Measurements from ENCODE around the gene EHMT1. TPM values are rescaled to one million over a fixed set of nuclear protein-coding genes. Genes with fewer than 3 reads are reported as not detected.

EHMT1 gene
- total RNA-seq, 6 experiments from 2014 or later = 26.8 to 51.9 (median 36.7) TPM

DNA sequence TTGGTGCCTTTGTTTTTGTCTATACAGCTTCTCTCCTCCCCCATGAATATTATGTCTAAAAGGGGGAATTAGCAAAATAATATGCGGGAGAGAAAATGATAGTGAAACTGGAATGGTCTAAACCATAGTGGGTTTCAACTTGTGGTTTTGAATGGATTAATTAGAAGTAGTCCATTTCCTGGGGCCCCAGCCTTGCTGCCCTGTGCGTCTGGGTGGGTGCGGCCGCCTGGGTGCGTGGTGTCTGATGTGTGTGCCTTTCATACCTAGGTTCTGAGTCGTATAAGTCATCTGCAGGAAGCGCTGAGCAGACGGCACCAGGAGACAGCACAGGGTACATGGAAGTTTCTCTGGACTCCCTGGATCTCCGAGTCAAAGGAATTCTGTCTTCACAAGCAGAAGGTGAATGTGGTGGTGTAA, 138.8 kb downstream of the EHMT1 start:
- TF ChIP-seq, protein P1, sequence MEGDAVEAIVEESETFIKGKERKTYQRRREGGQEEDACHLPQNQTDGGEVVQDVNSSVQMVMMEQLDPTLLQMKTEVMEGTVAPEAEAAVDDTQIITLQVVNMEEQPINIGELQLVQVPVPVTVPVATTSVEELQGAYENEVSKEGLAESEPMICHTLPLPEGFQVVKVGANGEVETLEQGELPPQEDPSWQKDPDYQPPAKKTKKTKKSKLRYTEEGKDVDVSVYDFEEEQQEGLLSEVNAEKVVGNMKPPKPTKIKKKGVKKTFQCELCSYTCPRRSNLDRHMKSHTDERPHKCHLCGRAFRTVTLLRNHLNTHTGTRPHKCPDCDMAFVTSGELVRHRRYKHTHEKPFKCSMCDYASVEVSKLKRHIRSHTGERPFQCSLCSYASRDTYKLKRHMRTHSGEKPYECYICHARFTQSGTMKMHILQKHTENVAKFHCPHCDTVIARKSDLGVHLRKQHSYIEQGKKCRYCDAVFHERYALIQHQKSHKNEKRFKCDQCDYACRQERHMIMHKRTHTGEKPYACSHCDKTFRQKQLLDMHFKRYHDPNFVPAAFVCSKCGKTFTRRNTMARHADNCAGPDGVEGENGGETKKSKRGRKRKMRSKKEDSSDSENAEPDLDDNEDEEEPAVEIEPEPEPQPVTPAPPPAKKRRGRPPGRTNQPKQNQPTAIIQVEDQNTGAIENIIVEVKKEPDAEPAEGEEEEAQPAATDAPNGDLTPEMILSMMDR (IDR thresholded peaks at IDR 0.05) = no peak
- no peak for TF ChIP-seq POLR2A (IDR thresholded peaks at IDR 0.05)
- Histone ChIP-seq H3K27me3 (no peaks in the 10 kb centered on the region), H3K4me1 (peaks cover 0 to 11% (median 5%) of the 10 kb centered on the region in 4 donors), H3K36me3 (peaks cover 0 to 52% (median 10%) of the 10 kb centered on the region in 4 donors), H3K9me3 (no peaks in the 10 kb centered on the region), H3K27ac (no peak overlapping the region), H3K4me3 (no peak overlapping the region)
- intact Hi-C loops (cut with DNase I) = no loop called here
- DNase-seq = no peak
- ATAC-seq = no peak
- WGBS (ENCODE audit: insufficient coverage, low coverage, low lambda C conversion rate, missing lambda C conversion rate) = 73% methylated on average over 5 of the region's 9 CpGs

DNA sequence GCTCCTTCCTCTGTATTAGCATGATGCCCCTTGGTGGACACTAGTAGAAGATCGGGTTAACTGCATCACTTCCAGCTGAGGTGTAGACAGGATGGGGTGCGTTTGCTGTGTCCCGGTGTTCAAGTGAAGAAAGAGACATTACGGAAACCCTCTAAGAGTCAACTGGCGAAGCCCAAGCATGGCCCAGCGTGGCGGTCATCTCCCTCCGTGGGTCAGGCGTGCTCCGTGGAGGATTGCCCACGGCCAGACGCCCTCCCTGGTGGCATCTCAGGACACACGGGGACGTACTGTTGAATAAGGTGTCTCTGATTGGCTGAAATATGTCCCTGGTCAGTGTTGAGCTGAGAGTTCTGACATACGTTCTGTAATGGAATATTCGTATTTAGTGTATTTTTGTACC, 139.3 kb downstream of the EHMT1 start:
- no peak overlapping the region for H3K4me3 ChIP-seq
- DNase-seq (no peak), ATAC-seq (no peak)
- no peak overlapping the region for H3K27ac ChIP-seq
- TF ChIP-seq POLR2A (IDR thresholded peaks at IDR 0.05) = no peak
- TF ChIP-seq, protein P1 (IDR thresholded peaks at IDR 0.05) = no peak
- H3K27me3 ChIP-seq = no peaks in the 10 kb centered on the region
- intact Hi-C loops (cut with DNase I) = no loop called here
- H3K36me3 ChIP-seq = peaks cover 0 to 55% (median 12%) of the 10 kb centered on the region in 4 donors
- no peaks in the 10 kb centered on the region for H3K9me3 ChIP-seq
- WGBS (ENCODE audit: insufficient coverage, low coverage, low lambda C conversion rate, missing lambda C conversion rate) = 100% methylated on average over 8 of the region's 16 CpGs
- peaks cover 0 to 11% (median 5%) of the 10 kb centered on the region in 4 donors for H3K4me1 ChIP-seq

GRCh38 chr9:137759117-137759516, 140.3 kb downstream of the EHMT1 start:
- WGBS (ENCODE audit: insufficient coverage, low coverage, low lambda C conversion rate, missing lambda C conversion rate) = 97% methylated on average over 10 of the region's 11 CpGs
- Histone ChIP-seq H3K4me1 (peaks cover 0 to 11% (median 5%) of the 10 kb centered on the region in 4 donors), H3K36me3 (peaks cover 0 to 65% (median 16%) of the 10 kb centered on the region in 4 donors), H3K4me3 (no peak overlapping the region), H3K27me3 (no peaks in the 10 kb centered on the region), H3K9me3 (no peaks in the 10 kb centered on the region), H3K27ac (no peak overlapping the region)
- ATAC-seq = no peak
- intact Hi-C loops (cut with DNase I) = no loop called here
- no peak for DNase-seq
- TF ChIP-seq POLR2A (IDR thresholded peaks at IDR 0.05) = no peak
- TF ChIP-seq, protein P1 (IDR thresholded peaks at IDR 0.05) = no peak

- intact Hi-C loops (cut with DNase I) = no loop called here
- Histone ChIP-seq H3K36me3 (peaks cover 0 to 61% (median 16%) of the 10 kb centered on the region in 4 donors), H3K27me3 (no peaks in the 10 kb centered on the region), H3K9me3 (no peaks in the 10 kb centered on the region), H3K4me1 (peaks cover 0 to 11% (median 5%) of the 10 kb centered on the region in 4 donors), H3K4me3 (no peak overlapping the region), H3K27ac (no peak overlapping the region)
- DNase-seq = no peak
- ATAC-seq = no peak
- WGBS (ENCODE audit: insufficient coverage, low coverage, low lambda C conversion rate, missing lambda C conversion rate) = 76% methylated on average over 4 of the region's 24 CpGs
- TF ChIP-seq POLR2A (IDR thresholded peaks at IDR 0.05) = no peak
- TF ChIP-seq, protein P1 (IDR thresholded peaks at IDR 0.05) = no peak
Observed at GRCh38 chr9:137759649-137760321, 141.0 kb downstream of the EHMT1 start.

All from right lobe of liver (tissue), 6 donors.